Aorta (tissue), 5 donors: Measurements from ENCODE around the gene EXD3. TPM values are rescaled to one million over a fixed set of nuclear protein-coding genes. Genes with fewer than 3 reads are reported as not detected.
A peak's percentile ranks its signal among the peaks of the same experiment; 100 is the strongest.

ENCODE experiments used
- ATAC-seq: fragments of 200-7000 bp; cut with Tn5 transposase; one replicate; pipeline ENCODE4 v1.9.1; 2022; ENCODE audit warnings: moderate library complexity; ENCODE audit not compliant: low FRiP score
- DNase-seq, 2 donors: peaks; one replicate each; pipeline ENCODE4 v3.0.0-alpha.2; 2020
- H3K27ac ChIP-seq, 2 donors: one replicate each; pipeline ENCODE4 v1.5.1; 2013; ENCODE audit warnings: low read length in 2 of 2, mild to moderate bottlenecking in 2 of 2, moderate library complexity in 2 of 2, control low read depth in 1 of 2, inconsistent platforms in 1 of 2, low read depth in 1 of 2
- H3K27me3 ChIP-seq, 2 donors: one replicate each; pipeline ENCODE4 v1.6.1; 2013; ENCODE audit warnings: control low read depth in 1 of 2, low read length in 1 of 2, mild to moderate bottlenecking in 1 of 2, moderate library complexity in 1 of 2; ENCODE audit not compliant: insufficient read depth in 2 of 2, control insufficient read depth in 1 of 2
- H3K36me3 ChIP-seq, 2 donors: one replicate each; pipeline ENCODE4 v1.6.1; 2013; ENCODE audit warnings: control low read depth in 1 of 2, low read length in 1 of 2, mild to moderate bottlenecking in 1 of 2; ENCODE audit not compliant: insufficient read depth in 2 of 2, control insufficient read depth in 1 of 2
- H3K4me1 ChIP-seq, 2 donors: one replicate each; pipeline ENCODE4 v1.6.1; 2013; ENCODE audit warnings: low read length in 2 of 2, control low read depth in 1 of 2, mild to moderate bottlenecking in 1 of 2, moderate library complexity in 1 of 2; ENCODE audit not compliant: insufficient read depth in 2 of 2, control insufficient read depth in 1 of 2
- H3K4me3 ChIP-seq, 2 donors: one replicate each; pipeline ENCODE4 v1.5.1; 2013; ENCODE audit warnings: low read length in 2 of 2, control low read depth in 1 of 2, mild to moderate bottlenecking in 1 of 2
- H3K9me3 ChIP-seq: one replicate; pipeline ENCODE4 v1.6.1; 2013; ENCODE audit warnings: mild to moderate bottlenecking, low read length; ENCODE audit not compliant: control insufficient read depth
- WGBS, 2 donors: extraction: QIAGEN DNeasy Blood & Tissue Kit; methylation state at CpG; one replicate each; pipeline ENCODE4 v1.1.7; 2013; 5-methylcytosine and 5-hydroxymethylcytosine counted together
- intact Hi-C, 2 donors: fragments of 100-400 bp; cut with DNase I; formaldehyde crosslinking; loops; one replicate each; pipeline versions ENCODE4 v1.14.2 to v1.15.0; 2022
- polyA plus RNA-seq, 2 donors: library from polyadenylated mRNA; stranded (reverse); fragments of 200-250 nt; gene quantifications; one replicate each; pipeline ENCODE4 v1.2.3, GENCODE V29; 2013
- total RNA-seq, 2 donors: library from RNA; stranded (reverse); fragmentation: NEBNext Ultra II Directional; extraction: Animal tissue kit (Norgen Biotek cat#: 25700); gene quantifications; one replicate each; pipeline ENCODE4 v1.2.1, GENCODE V29; 2021
- donor health status: healthy with polysubstance abuse.
- donor health status: Bipolar disorder and iron deficiency.
- donor health status: DM: no; HTN: no; CAD: no.
- donor health status: DM: no; HTN: no; CAD: no.
- donor health status: DM: yes; HTN: yes; CAD: no.

EXD3 gene
- total and polyA plus RNA-seq, 4 donors: 15.9 to 96.8 (median 30.0) TPM

DNA sequence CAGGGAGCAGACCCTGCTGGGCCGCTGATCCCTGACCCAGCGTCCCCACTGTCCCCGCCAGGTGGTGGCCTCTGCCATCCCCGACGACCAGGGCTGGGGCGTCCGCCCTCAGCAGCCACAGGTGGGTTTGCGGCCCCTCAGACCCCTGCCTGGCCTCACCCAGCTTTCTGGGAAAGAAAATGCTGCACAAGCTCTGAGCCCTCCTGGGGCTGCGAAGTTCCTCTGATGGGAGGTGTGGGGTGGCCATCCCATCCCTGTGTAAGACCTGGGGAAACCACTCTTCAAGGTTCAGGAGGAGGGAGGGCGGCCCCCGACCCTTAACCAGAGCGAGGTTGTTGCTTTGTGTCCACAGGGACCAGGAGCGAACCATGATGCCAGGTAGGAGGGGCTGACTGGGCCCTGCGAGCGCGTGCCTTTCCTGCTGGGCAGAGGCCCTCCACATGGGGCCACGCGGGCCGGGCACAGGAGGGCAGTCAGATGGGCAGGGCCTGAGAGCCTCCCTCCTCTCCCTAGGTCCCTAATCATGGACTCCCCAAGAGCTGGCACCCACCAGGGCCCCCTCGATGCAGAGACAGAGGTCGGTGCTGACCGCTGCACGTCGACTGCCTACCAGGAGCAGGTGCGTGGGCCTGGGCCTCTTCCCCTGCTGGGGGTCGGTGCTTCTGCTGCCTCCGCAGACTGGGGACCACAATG is 7.9 kb upstream of the EXD3 start:
- WGBS, 2 donors: 84% methylated on average over 26 to 27 of the region's 27 CpGs
- intact Hi-C loops: no loop called here
- Histone ChIP-seq H3K4me1 (no peaks in the 10 kb centered on the region), H3K27ac (no peak overlapping the region), H3K36me3 (no peaks in the 10 kb centered on the region), H3K9me3 (no peaks in the 10 kb centered on the region), H3K27me3 (no peaks in the 10 kb centered on the region), H3K4me3 (no peak overlapping the region)
- no peak for ATAC-seq
- peak; percentile 30 to 53 for DNase-seq

DNA sequence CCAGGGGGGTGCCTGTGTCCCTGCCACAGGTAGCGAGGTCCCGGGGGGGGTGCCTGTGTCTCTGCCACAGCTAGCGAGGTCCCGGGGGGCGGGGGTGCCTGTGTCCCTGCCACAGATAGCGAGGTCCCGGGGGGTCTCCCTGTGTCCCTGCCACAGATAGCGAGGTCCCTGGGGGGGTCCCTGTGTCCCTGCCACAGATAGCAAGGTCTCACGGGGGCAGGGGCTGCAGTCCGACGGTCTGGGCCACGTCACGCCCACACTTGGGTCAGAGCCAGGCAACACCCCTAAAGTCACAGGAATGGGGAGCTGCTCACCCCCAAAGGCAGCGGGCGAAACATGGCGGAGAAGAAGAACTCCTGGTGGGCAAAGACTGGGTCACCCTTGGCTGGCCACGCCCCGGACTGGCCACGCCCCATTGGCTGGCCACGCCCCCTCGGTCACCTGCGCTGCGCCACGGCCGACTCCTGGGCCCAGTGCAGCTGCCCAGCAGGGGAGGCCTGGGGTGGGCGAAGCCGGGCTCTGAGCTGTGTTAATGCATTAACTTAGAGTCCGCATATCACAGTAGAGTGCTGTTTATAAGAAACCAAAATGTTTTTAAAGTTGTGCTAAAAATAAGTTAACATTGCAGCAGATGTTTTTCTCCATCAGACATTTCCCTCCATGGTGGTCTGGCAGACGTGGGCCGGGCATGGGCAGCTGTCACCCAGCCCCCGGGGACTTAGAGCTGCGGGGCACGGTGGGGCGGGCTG is 7.2 kb upstream of the EXD3 start:
- Histone ChIP-seq H3K27me3 (no peaks in the 10 kb centered on the region), H3K4me3 (no peak overlapping the region), H3K36me3 (no peaks in the 10 kb centered on the region), H3K9me3 (no peaks in the 10 kb centered on the region), H3K27ac (no peak overlapping the region), H3K4me1 (no peaks in the 10 kb centered on the region)
- 41 to 49% methylated on average over 32 to 34 of the region's 34 CpGs for WGBS, 2 donors
- intact Hi-C loops: loop anchor here in 1 of 2 donors (10.0 kb wide), 1 partner anchor 95 kb away; no protein-coding TSS in a partner anchor
- ATAC-seq (no peak), DNase-seq (peak; percentile 45 to 71)

DNA sequence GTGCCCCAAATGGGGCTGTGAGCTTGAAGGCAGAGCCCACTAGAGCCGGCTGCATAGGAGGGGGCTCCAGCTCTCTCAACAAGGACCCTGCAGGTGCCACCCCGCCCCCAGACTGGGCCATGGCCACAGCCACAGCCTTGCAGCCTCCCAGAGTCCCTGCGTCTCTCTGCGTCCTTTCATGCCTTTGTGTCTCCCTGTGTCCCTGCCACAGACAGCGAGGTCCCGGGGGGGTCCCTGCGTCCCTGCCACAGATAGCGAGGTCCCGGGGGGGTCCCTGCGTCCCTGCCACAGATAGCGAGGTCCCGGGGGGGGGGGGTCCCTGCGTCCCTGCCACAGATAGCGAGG is 6.6 kb upstream of the EXD3 start:
- no peak overlapping the region for H3K27ac ChIP-seq
- H3K4me3 ChIP-seq: no peak overlapping the region
- H3K27me3 ChIP-seq: no peaks in the 10 kb centered on the region
- intact Hi-C loops: loop anchor here in 1 of 2 donors (10.0 kb wide), 1 partner anchor 95 kb away; no protein-coding TSS in a partner anchor
- no peaks in the 10 kb centered on the region for H3K9me3 ChIP-seq
- H3K36me3 ChIP-seq: no peaks in the 10 kb centered on the region
- no peaks in the 10 kb centered on the region for H3K4me1 ChIP-seq
- ATAC-seq (no peak), DNase-seq (peak; percentile 39 to 61)
- WGBS, 2 donors: 67 to 73% methylated on average over 14 of the region's 14 CpGs

DNA sequence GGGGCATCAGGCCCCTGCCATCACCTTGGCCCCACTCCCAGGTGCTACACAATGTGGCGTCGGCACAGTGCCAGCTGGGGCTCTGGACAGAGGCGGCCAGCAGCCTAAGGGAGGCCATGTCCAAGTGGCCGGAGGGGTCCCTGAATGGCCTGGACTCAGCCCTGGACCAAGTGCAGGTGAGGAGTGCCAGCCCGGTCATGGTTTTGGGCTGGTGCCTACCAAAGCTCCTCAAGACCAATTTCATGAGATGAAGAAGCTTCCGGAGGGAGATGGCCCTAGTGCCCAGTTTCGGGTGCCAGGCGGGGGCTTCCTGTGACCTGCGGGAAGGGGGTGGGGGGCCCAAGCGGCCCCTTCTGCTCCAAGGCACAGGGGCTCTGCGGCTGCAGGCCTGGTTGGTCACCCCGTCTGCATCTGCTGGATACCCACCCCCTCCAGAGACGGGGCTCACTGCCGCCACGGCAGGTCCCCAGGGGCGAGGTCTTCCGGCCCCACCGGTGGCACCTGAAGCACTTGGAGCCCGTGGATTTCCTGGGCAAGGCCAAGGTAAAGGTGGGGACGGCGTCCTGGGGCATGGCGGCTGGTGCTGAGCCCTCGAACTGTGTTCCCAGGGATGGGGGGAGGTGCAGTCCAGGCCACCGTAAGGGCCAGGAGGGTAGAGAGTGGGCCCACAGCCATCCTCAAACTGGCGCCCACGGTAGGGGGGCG is 6.0 kb upstream of the EXD3 start:
- Histone ChIP-seq H3K4me3 (no peak overlapping the region), H3K4me1 (no peaks in the 10 kb centered on the region), H3K27ac (no peak overlapping the region), H3K9me3 (no peaks in the 10 kb centered on the region), H3K36me3 (no peaks in the 10 kb centered on the region), H3K27me3 (no peaks in the 10 kb centered on the region)
- intact Hi-C loops: loop anchor here in 1 of 2 donors (10.0 kb wide), 1 partner anchor 96 kb away; no protein-coding TSS in a partner anchor
- ATAC-seq (no peak), DNase-seq (peak; percentile 42 to 58)
- 81 to 82% methylated on average over 23 to 27 of the region's 27 CpGs for WGBS, 2 donors

DNA sequence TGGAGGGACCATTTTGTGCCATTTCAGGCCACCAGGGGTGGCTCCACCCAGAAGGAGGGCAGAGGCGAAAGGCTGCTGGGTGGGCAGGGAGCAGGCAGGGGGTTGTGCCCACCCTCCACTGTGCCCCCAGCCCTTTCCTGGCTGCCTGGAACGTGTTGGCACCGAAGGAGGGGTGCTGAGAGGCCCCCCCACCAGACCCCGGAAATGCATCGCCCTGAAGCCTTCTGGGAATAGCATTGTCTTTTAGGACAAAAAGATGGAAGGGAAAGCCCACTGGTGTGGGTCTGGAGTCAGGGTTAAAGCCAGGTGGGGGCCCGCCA is 5.3 kb upstream of the EXD3 start:
- ATAC-seq (no peak), DNase-seq (peak in 1 of 2 donors; percentile 66)
- WGBS, 2 donors: 80% methylated on average over 6 of the region's 6 CpGs
- Histone ChIP-seq H3K9me3 (no peaks in the 10 kb centered on the region), H3K27ac (no peak overlapping the region), H3K4me1 (no peaks in the 10 kb centered on the region), H3K36me3 (no peaks in the 10 kb centered on the region), H3K4me3 (no peak overlapping the region), H3K27me3 (no peaks in the 10 kb centered on the region)
- intact Hi-C loops: loop anchor here in 1 of 2 donors (10.0 kb wide), 1 partner anchor 97 kb away; no protein-coding TSS in a partner anchor

DNA sequence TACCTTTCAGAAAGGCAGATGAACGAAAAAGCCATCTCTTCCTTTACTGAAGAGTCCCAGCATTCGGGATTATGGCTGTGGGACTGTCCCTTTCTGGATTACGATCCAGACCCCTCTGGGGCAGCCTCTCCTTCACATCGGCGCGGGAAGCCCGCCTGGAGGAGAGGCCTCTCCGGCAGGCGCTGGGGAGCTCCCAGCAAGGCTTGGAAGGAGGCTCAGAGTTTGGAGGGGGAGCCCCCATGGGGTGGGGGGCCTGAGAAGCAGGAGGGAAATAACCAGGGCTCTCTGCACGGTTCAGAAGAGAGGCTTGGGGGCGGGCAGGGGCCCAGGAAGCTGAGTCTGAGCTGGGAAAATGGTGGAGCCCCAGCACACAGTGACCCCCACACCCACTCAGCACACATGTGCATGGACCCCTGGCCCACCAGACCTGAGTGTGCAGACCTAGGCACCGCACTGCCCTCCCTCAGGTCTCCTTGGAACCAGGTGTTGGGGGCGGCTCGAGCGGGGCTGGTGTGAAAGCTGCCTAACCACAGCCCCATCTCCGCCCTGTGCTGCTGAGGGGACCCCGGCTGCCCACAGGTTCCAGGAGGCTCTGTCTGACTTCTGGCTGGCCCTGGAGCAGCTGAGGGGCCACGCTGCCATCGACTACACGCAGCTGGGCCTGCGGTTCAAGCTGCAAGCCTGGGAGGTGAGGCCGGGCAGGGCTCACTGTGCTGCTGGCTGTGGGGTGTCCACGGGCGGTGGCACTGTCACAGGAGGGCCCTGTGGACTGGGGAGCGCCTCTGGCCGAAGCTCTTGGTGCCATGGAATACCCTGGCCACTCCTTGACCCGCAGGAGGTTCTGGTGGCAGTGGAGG is 4.7 kb upstream of the EXD3 start:
- ATAC-seq (no peak), DNase-seq (peak; percentile 38 to 71)
- no peaks in the 10 kb centered on the region for H3K36me3 ChIP-seq
- no peaks in the 10 kb centered on the region for H3K4me1 ChIP-seq
- H3K4me3 ChIP-seq: no peak overlapping the region
- intact Hi-C loops: loop anchor here in 1 of 2 donors (10.0 kb wide), 1 partner anchor 97 kb away; no protein-coding TSS in a partner anchor
- no peaks in the 10 kb centered on the region for H3K9me3 ChIP-seq
- no peak overlapping the region for H3K27ac ChIP-seq
- H3K27me3 ChIP-seq: no peaks in the 10 kb centered on the region
- WGBS, 2 donors: 80% methylated on average over 21 to 27 of the region's 27 CpGs

DNA sequence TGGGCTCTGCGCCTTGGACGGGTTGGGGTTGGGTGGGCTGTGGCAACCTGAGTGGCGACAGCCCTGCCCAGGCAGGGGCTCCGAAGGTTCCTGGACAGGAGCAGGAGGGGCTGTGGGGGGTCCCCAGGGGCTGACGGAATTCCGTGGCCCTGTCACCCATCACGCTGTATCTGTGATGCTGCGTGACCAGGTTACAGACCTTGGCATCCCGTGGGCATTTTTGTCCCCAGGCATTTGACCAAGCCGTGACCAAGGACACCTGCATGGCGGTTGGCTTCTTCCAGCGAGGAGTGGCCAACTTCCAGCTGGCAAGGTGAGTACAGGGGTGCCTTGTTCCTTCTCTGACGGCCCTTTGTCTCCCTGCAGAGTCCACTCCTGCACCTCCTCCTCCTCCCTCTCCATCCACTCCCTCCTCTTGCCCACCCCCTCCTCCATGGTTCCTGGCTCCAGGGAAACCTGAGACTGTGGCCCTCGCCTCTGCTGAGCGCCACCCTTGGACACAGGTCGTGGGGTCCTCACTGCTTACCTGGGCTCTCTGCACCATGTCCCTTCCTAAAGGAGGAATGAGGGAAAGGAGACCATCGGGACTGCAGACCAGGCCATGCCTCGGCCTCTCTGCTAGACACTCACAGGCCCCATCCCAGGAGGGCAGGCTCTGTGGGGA is 3.2 kb upstream of the EXD3 start:
- H3K27ac ChIP-seq: no peak overlapping the region
- intact Hi-C loops: loop anchor here in 1 of 2 donors (10.0 kb wide), 1 partner anchor 99 kb away; no protein-coding TSS in a partner anchor
- ATAC-seq (no peak), DNase-seq (peak; percentile 44 to 65)
- no peak overlapping the region for H3K4me3 ChIP-seq
- H3K4me1 ChIP-seq: no peaks in the 10 kb centered on the region
- H3K9me3 ChIP-seq: no peaks in the 10 kb centered on the region
- H3K36me3 ChIP-seq: no peaks in the 10 kb centered on the region
- WGBS, 2 donors: 84 to 85% methylated on average over 18 of the region's 18 CpGs
- H3K27me3 ChIP-seq: no peaks in the 10 kb centered on the region
